GM12872 (cell line): ENCODE data around the gene FUT8.

ENCODE experiments used
- CTCF ChIP-seq: IDR thresholded peaks from 3 replicates; pipeline ENCODE4 v1.5.1; 2011; ENCODE audit warnings: low read depth, mild to moderate bottlenecking, low read length, moderate library complexity; ENCODE audit not compliant: insufficient read depth

FUT8 gene

GRCh38 chr14:65486863-65487262, 74.3 kb downstream of the FUT8 start:
- TF ChIP-seq CTCF: no peak

DNA sequence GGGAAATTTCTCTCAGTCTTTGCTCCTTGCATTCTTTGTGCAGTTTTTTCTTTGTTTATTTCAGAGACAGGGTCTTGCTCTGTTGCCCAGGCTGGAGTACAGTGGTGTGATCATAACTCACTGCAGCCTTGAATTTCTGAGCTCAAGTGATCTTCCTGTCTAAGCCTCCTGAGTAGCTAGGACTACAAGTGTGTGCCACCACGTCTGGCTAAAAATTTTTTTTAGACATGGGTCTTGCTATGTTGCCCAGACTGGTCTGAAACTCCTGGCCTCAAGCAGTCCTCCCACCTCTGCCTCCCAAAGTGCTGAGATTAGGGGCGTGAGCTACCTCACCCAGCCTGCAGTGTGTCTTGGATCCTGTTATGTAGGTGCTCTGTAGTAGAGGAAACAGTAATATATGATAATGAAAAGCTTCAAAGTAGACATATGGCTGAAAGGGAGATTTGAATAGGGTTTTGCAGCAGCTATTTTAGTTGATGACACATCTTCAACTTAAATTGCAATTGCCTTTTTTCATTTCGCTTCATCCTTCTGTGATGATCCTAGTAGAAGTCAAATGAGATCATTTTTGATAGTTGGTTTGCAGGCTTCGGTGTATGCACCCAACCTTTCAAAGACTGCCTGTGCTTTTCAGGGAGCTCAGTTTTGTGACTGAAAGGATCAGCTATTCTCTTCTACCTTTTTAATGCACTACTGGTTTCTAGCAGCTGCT, 75.4 kb downstream of the FUT8 start:
- no peak for TF ChIP-seq CTCF

DNA sequence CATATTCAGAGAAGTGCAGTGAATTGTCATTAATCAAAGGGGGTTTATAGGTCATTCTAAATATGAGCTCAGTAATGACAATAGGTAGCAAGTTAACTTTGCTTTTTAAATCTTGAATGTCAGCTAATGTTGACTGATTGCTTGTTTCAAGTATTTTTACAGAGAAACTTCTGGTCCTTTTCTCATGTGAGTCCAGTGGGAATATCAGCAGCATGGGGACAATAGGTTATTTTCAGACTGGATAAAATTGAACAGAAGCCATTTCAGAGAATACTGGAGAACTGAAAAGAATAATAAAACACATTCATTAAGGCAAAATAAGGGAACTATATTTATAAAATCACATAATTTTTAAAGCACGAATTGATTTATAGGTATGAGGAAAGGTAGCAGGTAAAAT, 78.7 kb downstream of the FUT8 start:
- TF ChIP-seq CTCF: no peak

GRCh38 chr14:65492266-65492665, 79.7 kb downstream of the FUT8 start:
- TF ChIP-seq CTCF: no peak

DNA sequence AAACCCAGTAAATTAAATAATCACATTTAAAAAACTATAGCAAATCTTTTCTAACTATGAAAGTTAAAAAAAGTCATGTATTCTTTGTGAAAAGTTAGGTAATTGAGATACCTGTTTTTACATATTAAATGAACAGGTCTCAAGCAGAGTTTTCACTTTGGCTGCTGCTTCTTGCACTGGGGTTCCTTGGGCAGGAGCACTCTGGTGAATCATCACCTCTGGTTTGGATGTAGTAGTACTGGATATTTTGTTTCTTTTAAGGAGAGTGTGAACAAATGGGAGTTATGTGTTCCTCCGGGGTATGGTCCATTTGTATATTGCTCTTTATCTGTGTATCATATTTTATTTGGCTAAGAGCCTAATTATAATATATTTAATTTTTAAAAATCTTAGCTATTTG, 82.7 kb downstream of the FUT8 start:
- TF ChIP-seq CTCF: no peak

- TF ChIP-seq CTCF: no peak
These were observed 83.9 kb downstream of the FUT8 start for GRCh38 chr14:65496178-65496993.

- TF ChIP-seq CTCF: no peak
These were observed 86.6 kb downstream of the FUT8 start for GRCh38 chr14:65499138-65499537.
